K562 (cell line): ENCODE results near the gene ECM1. TPM values are rescaled to one million over a fixed set of nuclear protein-coding genes. Genes with fewer than 3 reads are reported as not detected.

Experiments
- ATAC-seq: fragments of 200-7000 bp; cut with Tn5 transposase; 3 replicates; pipeline ENCODE4 v1.9.1; 2020; ENCODE audit warnings: moderate library complexity
- BruUV-seq: library from RNA; stranded (reverse); fragments of 400-500 nt; replicated peaks from 2 replicates; lab custom pipeline; 2021; lab: Mats Ljungman, UMichigan
- CTCF ChIA-PET: fragments of 300-600 bp; formaldehyde crosslinking; extraction: SDS; loops from one replicate; lab custom pipeline; 2021; ENCODE audit warnings: low intra/inter-chr PET ratio; lab: Yijun Ruan, JAX
- POLR2A ChIA-PET: fragments of 300-600, 350-650 bp; sonication (Branson Sonifier 250); formaldehyde crosslinking; extraction: SDS; loops from one replicate; lab custom pipeline; 2021; ENCODE audit warnings: antibody characterized with exemption, inconsistent platforms; lab: Yijun Ruan, JAX
- DNase-seq, 4 experiments: peaks; one replicate each; pipeline versions ENCODE4 v3.0.0 to v3.0.0-alpha.2; 2011 to 2018; ENCODE audit warnings: low spot score in 3 of 4, mixed read lengths in 3 of 4; ENCODE audit errors: extremely low read depth in 1 of 4
- FAIRE-seq: peaks from 2 replicates; lab custom pipeline; 2011; peaks lifted over from hg19 to GRCh38; lab: Jason Lieb, UNC
- H2AFZ ChIP-seq: 2 replicates; pipeline ENCODE4 v1.6.0; 2011; ENCODE audit warnings: low read depth, low read length, control low read depth, inconsistent platforms
- H3K27ac ChIP-seq: fragments of 200-600 bp; 3 replicates; pipeline ENCODE4 v1.8.0; 2011; ENCODE audit warnings: low read depth, mild to moderate bottlenecking, control low read depth, inconsistent platforms, low read length, moderate library complexity, mixed read lengths; ENCODE audit errors: extremely low read depth
- H3K27me3 ChIP-seq, 2 experiments: fragments of 300-600 bp in 1 of 2; 2 replicates in 1 of 2; 3 replicates in 1 of 2; pipeline versions ENCODE4 v1.6.0 to v1.8.0; 2011; ENCODE audit warnings: inconsistent platforms in 2 of 2, low read length in 2 of 2, mild to moderate bottlenecking in 1 of 2, mixed read lengths in 1 of 2, moderate library complexity in 1 of 2; ENCODE audit not compliant: control insufficient read depth in 2 of 2, insufficient read depth in 2 of 2
- H3K36me3 ChIP-seq: fragments of 300-600 bp; 3 replicates; pipeline ENCODE4 v1.8.0; 2011; ENCODE audit warnings: mild to moderate bottlenecking, low read length, inconsistent platforms; ENCODE audit not compliant: control insufficient read depth, insufficient read depth
- H3K4me1 ChIP-seq, 2 experiments: fragments of 200-600 bp in 1 of 2; replicated peaks in 1 of 2; 2 replicates in 1 of 2; 3 replicates in 1 of 2; pipeline versions ENCODE4 v1.5.1 to v1.8.0; 2011; ENCODE audit warnings: inconsistent platforms in 2 of 2, low read length in 2 of 2, mild to moderate bottlenecking in 1 of 2, mixed read lengths in 1 of 2, moderate library complexity in 1 of 2; ENCODE audit not compliant: control insufficient read depth in 2 of 2, insufficient read depth in 2 of 2
- H3K4me2 ChIP-seq: 2 replicates; pipeline ENCODE4 v1.6.1; 2011; ENCODE audit warnings: low read length, control low read depth, inconsistent platforms, mixed read lengths; ENCODE audit not compliant: insufficient read depth
- H3K4me3 ChIP-seq: fragments of 200-600 bp; sonication (generic), shearing (Covaris generic); 2 replicates; pipeline ENCODE4 v1.5.1; 2016; ENCODE audit warnings: control low read depth, inconsistent platforms
- H3K79me2 ChIP-seq: fragments of 200-600 bp; 3 replicates; pipeline ENCODE4 v1.8.0; 2011; ENCODE audit warnings: low read length, inconsistent platforms; ENCODE audit not compliant: control insufficient read depth, insufficient read depth
- H3K9ac ChIP-seq, 2 experiments: 2 replicates each; pipeline versions ENCODE4 v1.6.0 to v1.6.1; 2011; ENCODE audit warnings: low read depth in 2 of 2, low read length in 2 of 2, control low read depth in 1 of 2, inconsistent platforms in 1 of 2, mild to moderate bottlenecking in 1 of 2, mixed read lengths in 1 of 2; ENCODE audit not compliant: insufficient read depth in 1 of 2
- H3K9me1 ChIP-seq: one replicate; pipeline ENCODE4 v1.6.0; 2011; ENCODE audit warnings: inconsistent platforms, mild to moderate bottlenecking, low read length, moderate library complexity; ENCODE audit not compliant: control insufficient read depth, insufficient read depth
- H3K9me3 ChIP-seq: replicated peaks from 2 replicates; pipeline ENCODE4 v1.5.1; 2011; ENCODE audit warnings: low read depth, low read length, inconsistent platforms; ENCODE audit not compliant: control insufficient read depth, insufficient read depth
- H4K20me1 ChIP-seq: replicated peaks from 2 replicates; pipeline ENCODE4 v1.6.1; 2011; ENCODE audit warnings: low read length, inconsistent platforms, mixed read lengths; ENCODE audit not compliant: control insufficient read depth, insufficient read depth
- CEBPG ChIP-seq, 3 experiments: fragments of 200-800 bp in 1 of 3; sonication (Bioruptor generic) in 1 of 3; sonication (generic) in 1 of 3; formaldehyde crosslinking in 1 of 3; IDR thresholded peaks in 2 of 3; conservative IDR thresholded peaks in 1 of 3; 2 replicates each; pipeline versions ENCODE4 v1.6.1 to v1.8.0; 2016 to 2022; ENCODE audit warnings: missing compliant biosample characterization in 2 of 3, missing genetic modification characterization in 2 of 3, mild to moderate bottlenecking in 1 of 3, missing genetic modification reagents in 1 of 3
- GABPB1 ChIP-seq: sonication (generic); formaldehyde crosslinking; IDR thresholded peaks from 2 replicates; pipeline ENCODE4 v1.8.0; 2022; ENCODE audit warnings: mild to moderate bottlenecking, missing genetic modification reagents
- HNRNPUL1 ChIP-seq: fragments of 200-400 bp; formaldehyde crosslinking; IDR thresholded peaks from 2 replicates; pipeline ENCODE4 v1.6.1; 2017; ENCODE audit warnings: low read length
- MAX ChIP-seq: sonication (generic); formaldehyde crosslinking; IDR thresholded peaks from 2 replicates; pipeline ENCODE4 v1.9.0; 2022; ENCODE audit warnings: mild to moderate bottlenecking, missing genetic modification reagents
- MBD1 ChIP-seq: fragments of 250-450 bp; sonication (Bioruptor Pico); IDR thresholded peaks from 2 replicates; pipeline ENCODE4 v1.8.0; 2022; ENCODE audit warnings: inconsistent platforms
- MTA3 ChIP-seq: fragments of 450-650 bp; formaldehyde crosslinking; IDR thresholded peaks from 2 replicates; pipeline ENCODE4 v1.6.1; 2017; ENCODE audit warnings: mild to moderate bottlenecking, borderline replicate concordance
- PTBP1 ChIP-seq: fragments of 200-400 bp; formaldehyde crosslinking; IDR thresholded peaks from 2 replicates; pipeline ENCODE4 v1.6.1; 2017; ENCODE audit warnings: low read depth, low read length
- RBFOX2 ChIP-seq: fragments of 200-400 bp; formaldehyde crosslinking; IDR thresholded peaks from 2 replicates; pipeline ENCODE4 v1.6.1; 2017; ENCODE audit warnings: low read depth, mild to moderate bottlenecking, low read length, moderate library complexity
- RCOR1 ChIP-seq, 2 experiments: IDR thresholded peaks; 2 replicates each; pipeline ENCODE4 v1.6.1; 2012; ENCODE audit warnings: low read depth in 2 of 2, low read length in 2 of 2, borderline replicate concordance in 1 of 2, improper control_type of control experiment in 1 of 2
- TEAD2 ChIP-seq: fragments of 450-650 bp; IDR thresholded peaks from 2 replicates; pipeline ENCODE4 v1.6.1; 2016; ENCODE audit warnings: missing genetic modification characterization, control low read depth, missing compliant biosample characterization
- ZFX ChIP-seq: sonication (generic); formaldehyde crosslinking; IDR thresholded peaks from 2 replicates; pipeline ENCODE4 v1.8.0; 2022; ENCODE audit warnings: mild to moderate bottlenecking, missing genetic modification reagents, moderate library complexity
- ZNF174 ChIP-seq: fragments of 250-450 bp; sonication (Bioruptor Pico); IDR thresholded peaks from 2 replicates; pipeline ENCODE4 v1.4.0; 2020; ENCODE audit warnings: mild to moderate bottlenecking
- ZNF57 ChIP-seq: fragments of 450-650 bp; formaldehyde crosslinking; IDR thresholded peaks from 2 replicates; pipeline ENCODE4 v1.4.0; 2020; ENCODE audit warnings: mild to moderate bottlenecking, moderate library complexity
- WGBS: fragments of 100-300 bp; shearing (Covaris generic); methylation state at CpG from one replicate; pipeline ENCODE4 v1.1.6; 2016; ENCODE audit warnings: low coverage, mixed read lengths; ENCODE audit not compliant: insufficient coverage; ENCODE audit errors: missing lambda C conversion rate; 5-methylcytosine and 5-hydroxymethylcytosine counted together
- in situ Hi-C: fragments of 300-500 bp; cut with MboI; formaldehyde crosslinking; loops from 4 replicates; pipeline ENCODE4 v1.15.0; 2018; ENCODE audit warnings: inconsistent platforms, mixed read lengths
- intact Hi-C: fragments of 100-400 bp; cut with micrococcal nuclease; formaldehyde crosslinking; loops from 2 replicates; pipeline ENCODE4 v1.14.2; 2022
- polyA plus RNA-seq, 8 experiments: library from polyadenylated mRNA; depleted of rRNA in 4 of 8; stranded (reverse) in 5 of 8; unstranded in 3 of 8; fragments of >200 nt; fragmentation: Nextera tagmentation in 2 of 8; fragmentation: Illumina TruSeq in 1 of 8; extraction: Ambion mirVana in 2 of 8; extraction: Trizol in 1 of 8; gene quantifications; 2 replicates each; pipeline versions ENCODE4 v1.2.1 to v1.2.3, GENCODE V29; 2011 to 2014; ENCODE audit warnings: inconsistent platforms in 1 of 8, missing spikeins in 1 of 8
- total RNA-seq, 7 experiments: library from RNA; depleted of rRNA in 6 of 7; stranded (reverse); fragments of >200 nt in 6 of 7; fragmentation: Illumina TruSeq in 2 of 7; extraction: Trizol in 2 of 7; gene quantifications; 2 replicates each; pipeline versions ENCODE4 v1.2.1 to v1.2.3, GENCODE V29; 2011 to 2021; ENCODE audit warnings: low replicate concordance in 1 of 7
- TF ChIP-seq, protein P1 (sequence below): sonication (generic); formaldehyde crosslinking; IDR thresholded peaks from 2 replicates; pipeline ENCODE4 v1.8.0; 2023; ENCODE audit warnings: mild to moderate bottlenecking, missing genetic modification reagents

The ECM1 gene
- total and polyA plus RNA-seq, 9 of the 15 experiments (the other 6 are each of a cell fraction or from before 2014, with no cell fraction given): 6.6 to 52.2 (median 12.8) TPM

- FAIRE-seq (no peak), ATAC-seq (peak; percentile 10), DNase-seq (peak in 2 of 4 experiments; percentile 35 to 49)
- Histone ChIP-seq H3K36me3 (peaks cover 30% of the 10 kb centered on the region), H4K20me1 (no peaks in the 10 kb centered on the region), H2AFZ (no peak overlapping the region), H3K9ac (peak overlapping the region; percentile 95 to 99), H3K4me2 (peak overlapping the region; percentile 95), H3K4me3 (peak overlapping the region; percentile 75), H3K27me3 (no peaks in the 10 kb centered on the region), H3K27ac (peak overlapping the region; percentile 87), H3K9me1 (no peaks in the 10 kb centered on the region), H3K9me3 (no peaks in the 10 kb centered on the region), H3K79me2 (peaks cover 79% of the 10 kb centered on the region), H3K4me1 (peaks cover 45 to 87% of the 10 kb centered on the region in 2 experiments)
- CTCF ChIA-PET: no interaction called here
- intact Hi-C loops (loop anchor here (5.0 to 10.0 kb wide), 4 partner anchors 42 to 428 kb away; partner anchors contain the start of genes CA14, ECM1 and RPRD2), in situ Hi-C loops (no loop called here)
- WGBS: 3% methylated on average over 23 of the region's 43 CpGs
- POLR2A ChIA-PET: interaction anchor here (0.7 to 8.9 kb wide), 7 partner anchors 9 to 52 kb away, joined by 3 to 53 read pairs (median 3); partner anchors contain the start of gene MCL1
- TSS peak; percentile 59 for BruUV-seq
- TF ChIP-seq HNRNPUL1: no peak
- TF ChIP-seq MTA3: 0 out of 2 replicates have a peak, but pooled peaks have one; percentile 45
- 0 out of 2 replicates have a peak, but pooled peaks have one; percentile 64 for TF ChIP-seq ZFX (CRISPR knock-in tag)
- TF ChIP-seq PTBP1: no peak
- no peak for TF ChIP-seq ZNF174 (CRISPR knock-in tag)
- TF ChIP-seq, protein P1, sequence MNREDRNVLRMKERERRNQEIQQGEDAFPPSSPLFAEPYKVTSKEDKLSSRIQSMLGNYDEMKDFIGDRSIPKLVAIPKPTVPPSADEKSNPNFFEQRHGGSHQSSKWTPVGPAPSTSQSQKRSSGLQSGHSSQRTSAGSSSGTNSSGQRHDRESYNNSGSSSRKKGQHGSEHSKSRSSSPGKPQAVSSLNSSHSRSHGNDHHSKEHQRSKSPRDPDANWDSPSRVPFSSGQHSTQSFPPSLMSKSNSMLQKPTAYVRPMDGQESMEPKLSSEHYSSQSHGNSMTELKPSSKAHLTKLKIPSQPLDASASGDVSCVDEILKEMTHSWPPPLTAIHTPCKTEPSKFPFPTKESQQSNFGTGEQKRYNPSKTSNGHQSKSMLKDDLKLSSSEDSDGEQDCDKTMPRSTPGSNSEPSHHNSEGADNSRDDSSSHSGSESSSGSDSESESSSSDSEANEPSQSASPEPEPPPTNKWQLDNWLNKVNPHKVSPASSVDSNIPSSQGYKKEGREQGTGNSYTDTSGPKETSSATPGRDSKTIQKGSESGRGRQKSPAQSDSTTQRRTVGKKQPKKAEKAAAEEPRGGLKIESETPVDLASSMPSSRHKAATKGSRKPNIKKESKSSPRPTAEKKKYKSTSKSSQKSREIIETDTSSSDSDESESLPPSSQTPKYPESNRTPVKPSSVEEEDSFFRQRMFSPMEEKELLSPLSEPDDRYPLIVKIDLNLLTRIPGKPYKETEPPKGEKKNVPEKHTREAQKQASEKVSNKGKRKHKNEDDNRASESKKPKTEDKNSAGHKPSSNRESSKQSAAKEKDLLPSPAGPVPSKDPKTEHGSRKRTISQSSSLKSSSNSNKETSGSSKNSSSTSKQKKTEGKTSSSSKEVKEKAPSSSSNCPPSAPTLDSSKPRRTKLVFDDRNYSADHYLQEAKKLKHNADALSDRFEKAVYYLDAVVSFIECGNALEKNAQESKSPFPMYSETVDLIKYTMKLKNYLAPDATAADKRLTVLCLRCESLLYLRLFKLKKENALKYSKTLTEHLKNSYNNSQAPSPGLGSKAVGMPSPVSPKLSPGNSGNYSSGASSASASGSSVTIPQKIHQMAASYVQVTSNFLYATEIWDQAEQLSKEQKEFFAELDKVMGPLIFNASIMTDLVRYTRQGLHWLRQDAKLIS (CRISPR knock-in tag): 0 out of 2 replicates have a peak, but pooled peaks have one; percentile 1
- peak; percentile 31 for TF ChIP-seq RBFOX2
- TF ChIP-seq GABPB1 (CRISPR knock-in tag): no peak
- no peak for TF ChIP-seq MBD1 (CRISPR knock-in tag)
- TF ChIP-seq TEAD2: 0 out of 2 replicates have a peak, but pooled peaks have one; percentile 11
- TF ChIP-seq ZNF57 (CRISPR knock-in tag): no peak
- 0 out of 4 replicates have a peak, but pooled peaks of 1 of the 2 experiments have one; percentile 1 for TF ChIP-seq RCOR1 (IDR thresholded peaks at IDR 0.05; ENCODE audit: borderline replicate concordance in 1 of 2, low read depth in 2 of 2, low read length in 2 of 2)
- no peak for TF ChIP-seq CEBPG (CRISPR knock-in tag; IDR thresholded peaks at IDR 0.05)
- no peak for TF ChIP-seq CEBPG (tag; conservative IDR thresholded peaks at IDR 0.05 in 1 of 2, IDR thresholded peaks at IDR 0.05 in 1 of 2)
- 0 out of 2 replicates have a peak, but pooled peaks have one; percentile 19 for TF ChIP-seq MAX
Observed at GRCh38 chr1:150549496-150550221, 41.8 kb downstream of the ECM1 start.
